Hepatocyte (in vitro differentiated cells): Measurements from ENCODE around the gene SH3PXD2B. TPM values are rescaled to one million over a fixed set of nuclear protein-coding genes. Genes with fewer than 3 reads are reported as not detected.

Source experiments
- DNase-seq: peaks from one replicate; pipeline ENCODE4 v3.0.0-alpha.2; 2016; ENCODE audit warnings: low spot score
- H2AFZ ChIP-seq: fragments of 200-600 bp; sonication (generic); 2 replicates; pipeline ENCODE4 v1.6.0; 2016; ENCODE audit warnings: antibody characterized with exemption, mild to moderate bottlenecking
- H3K27ac ChIP-seq: fragments of 200-600 bp; sonication (generic); 2 replicates; pipeline ENCODE4 v1.5.1; 2016; ENCODE audit warnings: mild to moderate bottlenecking
- H3K27me3 ChIP-seq: fragments of 200-600 bp; sonication (generic); 2 replicates; pipeline ENCODE4 v1.6.1; 2016
- H3K36me3 ChIP-seq: fragments of 200-600 bp; sonication (generic); replicated peaks from 2 replicates; pipeline ENCODE4 v1.5.1; 2016; ENCODE audit warnings: low read depth; ENCODE audit not compliant: insufficient read depth
- H3K4me1 ChIP-seq: fragments of 200-600 bp; sonication (generic); 2 replicates; pipeline ENCODE4 v1.5.1; 2016; ENCODE audit warnings: mild to moderate bottlenecking, moderate library complexity; ENCODE audit not compliant: insufficient read depth
- H3K4me2 ChIP-seq: fragments of 200-600 bp; sonication (generic); 2 replicates; pipeline ENCODE4 v1.6.0; 2016
- H3K4me3 ChIP-seq: fragments of 200-600 bp; sonication (generic); 2 replicates; pipeline ENCODE4 v1.5.1; 2016; ENCODE audit warnings: mild to moderate bottlenecking
- H3K79me2 ChIP-seq: fragments of 200-600 bp; sonication (generic); 2 replicates; pipeline ENCODE4 v1.6.0; 2017; ENCODE audit warnings: mild to moderate bottlenecking
- H3K9me2 ChIP-seq: fragments of 200-600 bp; sonication (generic); replicated peaks from 2 replicates; pipeline ENCODE4 v1.6.0; 2017; ENCODE audit warnings: mild to moderate bottlenecking; ENCODE audit not compliant: insufficient read depth
- H3K9me3 ChIP-seq: fragments of 200-600 bp; sonication (generic); 2 replicates; pipeline ENCODE4 v1.5.1; 2016; ENCODE audit warnings: low read depth, mild to moderate bottlenecking
- H4K20me1 ChIP-seq: fragments of 200-600 bp; sonication (generic); 2 replicates; pipeline ENCODE4 v1.6.0; 2016; ENCODE audit warnings: mild to moderate bottlenecking; ENCODE audit not compliant: insufficient read depth, poor library complexity, severe bottlenecking
- EZH2 ChIP-seq: fragments of 200-600 bp; sonication (generic); IDR thresholded peaks from 2 replicates; pipeline ENCODE4 v1.6.1; 2016; ENCODE audit warnings: antibody characterized with exemption, mild to moderate bottlenecking, borderline replicate concordance
- EZH2phosphoT487 ChIP-seq: fragments of 200-600 bp; sonication (generic); IDR thresholded peaks from one replicate; pipeline ENCODE4 v1.6.1; 2018; ENCODE audit warnings: antibody characterized with exemption, mild to moderate bottlenecking, low read depth, moderate library complexity; ENCODE audit not compliant: unreplicated experiment, severe bottlenecking
- WGBS: methylation state at CpG from one replicate; pipeline ENCODE4 v1.1.6; 2016; ENCODE audit warnings: low lambda C conversion rate; ENCODE audit errors: missing lambda C conversion rate; 5-methylcytosine and 5-hydroxymethylcytosine counted together
- polyA plus RNA-seq: library from polyadenylated mRNA; unstranded; fragments of >200 nt; fragmentation: Nextera tagmentation; extraction: Ambion mirVana; gene quantifications from 2 replicates; pipeline ENCODE4 v1.2.1, GENCODE V29; 2016
- total RNA-seq: library from RNA; depleted of rRNA; stranded (reverse); fragments of >200 nt; gene quantifications from 2 replicates; pipeline ENCODE4 v1.2.3, GENCODE V29; 2014
- TF ChIP-seq, protein P1 (sequence below): fragments of 200-600 bp; sonication (generic); IDR thresholded peaks from 2 replicates; pipeline ENCODE4 v1.5.1; 2016; ENCODE audit warnings: antibody characterized with exemption, mild to moderate bottlenecking; ENCODE audit not compliant: poor library complexity

The SH3PXD2B gene
- total and polyA plus RNA-seq, 2 experiments from 2014 or later, result 27.8 to 28.5 TPM

DNA sequence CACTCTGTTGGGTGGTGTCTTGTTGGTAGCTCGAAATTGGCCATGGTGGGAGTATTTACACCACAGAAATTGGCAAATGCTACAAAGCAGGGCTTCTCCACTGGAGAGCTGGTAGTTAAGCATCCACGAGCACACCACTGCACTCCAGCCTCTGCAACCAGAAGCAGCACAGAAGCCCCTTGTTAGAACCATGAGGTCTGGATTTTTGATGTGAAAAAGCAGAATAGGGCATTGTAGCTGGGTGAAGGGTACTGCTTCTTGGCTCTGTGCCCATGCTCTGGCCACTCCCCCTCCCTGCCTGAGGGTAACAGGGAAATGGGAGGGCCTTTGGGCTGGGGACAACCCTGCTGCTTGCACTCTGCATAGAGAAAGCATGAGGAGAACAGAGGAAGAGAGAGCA, 89.6 kb downstream of the SH3PXD2B start:
- H3K27me3 ChIP-seq, result no peaks in the 10 kb centered on the region
- WGBS, result 100% methylated on average over 2 of the region's 2 CpGs
- no peak overlapping the region for H3K4me2 ChIP-seq
- no peak overlapping the region for H3K27ac ChIP-seq
- no peaks in the 10 kb centered on the region for H3K4me1 ChIP-seq
- no peaks in the 10 kb centered on the region for H3K9me2 ChIP-seq
- H3K9me3 ChIP-seq, result no peaks in the 10 kb centered on the region
- H3K4me3 ChIP-seq, result no peak overlapping the region
- no peak for DNase-seq
- H2AFZ ChIP-seq, result no peak overlapping the region
- no peaks in the 10 kb centered on the region for H3K79me2 ChIP-seq
- TF ChIP-seq EZH2phosphoT487, result no peak
- TF ChIP-seq EZH2, result no peak
- TF ChIP-seq, protein P1, sequence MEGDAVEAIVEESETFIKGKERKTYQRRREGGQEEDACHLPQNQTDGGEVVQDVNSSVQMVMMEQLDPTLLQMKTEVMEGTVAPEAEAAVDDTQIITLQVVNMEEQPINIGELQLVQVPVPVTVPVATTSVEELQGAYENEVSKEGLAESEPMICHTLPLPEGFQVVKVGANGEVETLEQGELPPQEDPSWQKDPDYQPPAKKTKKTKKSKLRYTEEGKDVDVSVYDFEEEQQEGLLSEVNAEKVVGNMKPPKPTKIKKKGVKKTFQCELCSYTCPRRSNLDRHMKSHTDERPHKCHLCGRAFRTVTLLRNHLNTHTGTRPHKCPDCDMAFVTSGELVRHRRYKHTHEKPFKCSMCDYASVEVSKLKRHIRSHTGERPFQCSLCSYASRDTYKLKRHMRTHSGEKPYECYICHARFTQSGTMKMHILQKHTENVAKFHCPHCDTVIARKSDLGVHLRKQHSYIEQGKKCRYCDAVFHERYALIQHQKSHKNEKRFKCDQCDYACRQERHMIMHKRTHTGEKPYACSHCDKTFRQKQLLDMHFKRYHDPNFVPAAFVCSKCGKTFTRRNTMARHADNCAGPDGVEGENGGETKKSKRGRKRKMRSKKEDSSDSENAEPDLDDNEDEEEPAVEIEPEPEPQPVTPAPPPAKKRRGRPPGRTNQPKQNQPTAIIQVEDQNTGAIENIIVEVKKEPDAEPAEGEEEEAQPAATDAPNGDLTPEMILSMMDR, result no peak
- H3K36me3 ChIP-seq, result no peaks in the 10 kb centered on the region
- H4K20me1 ChIP-seq, result no peaks in the 10 kb centered on the region

- Histone ChIP-seq H3K27ac (no peak overlapping the region), H3K9me2 (no peaks in the 10 kb centered on the region), H3K9me3 (no peaks in the 10 kb centered on the region), H2AFZ (no peak overlapping the region), H3K27me3 (no peaks in the 10 kb centered on the region), H3K4me2 (no peak overlapping the region), H3K36me3 (no peaks in the 10 kb centered on the region), H4K20me1 (no peaks in the 10 kb centered on the region), H3K4me1 (no peaks in the 10 kb centered on the region), H3K79me2 (no peaks in the 10 kb centered on the region), H3K4me3 (no peak overlapping the region)
- TF ChIP-seq EZH2, result no peak
- no peak for TF ChIP-seq EZH2phosphoT487
- TF ChIP-seq, protein P1, result no peak
- no peak for DNase-seq
- 98% methylated on average over 4 of the region's 4 CpGs for WGBS
Observed at GRCh38 chr5:172362755-172363154, 91.6 kb downstream of the SH3PXD2B start.

GRCh38 chr5:172361566-172362238, 92.6 kb downstream of the SH3PXD2B start:
- Histone ChIP-seq H4K20me1 (no peaks in the 10 kb centered on the region), H3K9me2 (no peaks in the 10 kb centered on the region), H3K27me3 (no peaks in the 10 kb centered on the region), H3K79me2 (no peaks in the 10 kb centered on the region), H2AFZ (no peak overlapping the region), H3K4me3 (no peak overlapping the region), H3K9me3 (no peaks in the 10 kb centered on the region), H3K36me3 (no peaks in the 10 kb centered on the region), H3K4me2 (no peak overlapping the region), H3K4me1 (no peaks in the 10 kb centered on the region), H3K27ac (peak overlapping the region; percentile 6)
- WGBS, result 72% methylated on average over 9 of the region's 9 CpGs
- TF ChIP-seq, protein P1, result no peak
- TF ChIP-seq EZH2 (no peak), EZH2phosphoT487 (no peak)
- peak; percentile 33 for DNase-seq
